Medulla oblongata (tissue), 1 donor: Measurements from ENCODE around the gene TFIP11.

ENCODE experiments used
- DNase-seq: peaks from one replicate; pipeline ENCODE4 v3.0.0-alpha.2; 2015; ENCODE audit errors: extremely low spot score

The TFIP11 gene

DNA sequence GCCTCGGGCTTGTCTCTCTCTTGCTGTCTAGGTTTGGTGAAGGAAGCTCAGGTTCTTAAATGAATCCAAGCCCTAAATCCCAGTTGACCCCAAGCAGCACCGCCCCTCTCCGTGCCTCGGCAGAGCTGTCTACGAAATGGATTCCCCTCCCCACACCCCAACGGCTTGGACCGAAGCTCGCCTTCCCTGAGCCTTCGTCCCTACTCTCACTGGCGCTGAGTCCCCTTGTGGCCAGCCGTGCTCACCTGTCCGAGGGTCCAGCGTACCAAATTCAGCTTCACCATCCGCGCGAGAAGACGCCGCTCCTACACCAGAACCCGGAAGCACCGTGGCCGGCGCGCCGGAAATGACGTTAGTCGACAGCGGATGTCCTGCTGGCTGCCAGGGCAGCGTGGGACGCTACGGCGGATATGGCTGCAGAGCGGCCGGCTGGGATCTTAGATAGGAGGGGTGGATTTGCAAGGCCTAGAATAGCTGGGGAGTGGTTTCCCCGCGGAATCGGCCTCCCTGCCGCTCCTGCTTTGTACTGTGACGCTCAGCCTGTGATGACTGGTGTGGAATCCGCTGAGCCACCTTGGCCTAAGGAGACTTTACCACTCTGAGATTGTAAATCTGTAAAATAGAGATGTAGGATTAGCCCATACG is at the start of gene TFIP11:
TFIP11 (minus strand) TSS at position 325 of the 645 bp plus-strand sequence. CDS start 2,201 bp downstream, outside the sequence.
- peak; percentile 94 for DNase-seq

DNA sequence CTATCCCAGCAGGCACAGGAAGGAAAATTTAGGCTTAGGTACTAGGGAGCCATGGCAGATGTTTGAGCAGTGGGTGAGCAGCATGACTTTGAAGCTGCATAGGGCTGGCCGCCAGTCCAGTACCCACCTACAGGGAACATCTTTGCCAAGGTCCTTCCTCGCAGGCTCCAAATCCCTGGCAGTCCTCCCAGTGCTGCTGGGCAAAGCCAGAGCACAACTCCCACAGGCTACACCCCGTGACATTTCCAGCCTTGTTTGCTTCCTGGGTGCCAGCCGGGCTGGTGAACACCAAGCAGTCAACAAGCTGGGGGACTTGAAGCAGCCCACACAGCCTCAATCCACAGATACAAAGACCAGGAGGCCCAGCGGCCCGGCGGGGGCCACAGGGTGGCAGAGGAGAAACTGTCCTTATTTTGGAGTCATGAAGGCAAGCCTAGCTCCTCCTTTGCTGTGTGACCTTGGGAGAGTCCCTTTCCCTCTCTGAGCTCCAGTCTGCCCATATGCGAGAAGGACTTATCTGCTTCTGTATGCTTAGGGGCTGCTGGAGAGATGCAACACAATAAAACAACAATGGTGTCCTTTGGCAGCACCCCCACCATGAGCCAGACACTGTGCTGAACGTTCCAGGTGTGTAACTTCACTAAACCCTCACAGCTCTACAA is 49.6 kb upstream of the TFIP11 start:
- DNase-seq = peak; percentile 61

DNA sequence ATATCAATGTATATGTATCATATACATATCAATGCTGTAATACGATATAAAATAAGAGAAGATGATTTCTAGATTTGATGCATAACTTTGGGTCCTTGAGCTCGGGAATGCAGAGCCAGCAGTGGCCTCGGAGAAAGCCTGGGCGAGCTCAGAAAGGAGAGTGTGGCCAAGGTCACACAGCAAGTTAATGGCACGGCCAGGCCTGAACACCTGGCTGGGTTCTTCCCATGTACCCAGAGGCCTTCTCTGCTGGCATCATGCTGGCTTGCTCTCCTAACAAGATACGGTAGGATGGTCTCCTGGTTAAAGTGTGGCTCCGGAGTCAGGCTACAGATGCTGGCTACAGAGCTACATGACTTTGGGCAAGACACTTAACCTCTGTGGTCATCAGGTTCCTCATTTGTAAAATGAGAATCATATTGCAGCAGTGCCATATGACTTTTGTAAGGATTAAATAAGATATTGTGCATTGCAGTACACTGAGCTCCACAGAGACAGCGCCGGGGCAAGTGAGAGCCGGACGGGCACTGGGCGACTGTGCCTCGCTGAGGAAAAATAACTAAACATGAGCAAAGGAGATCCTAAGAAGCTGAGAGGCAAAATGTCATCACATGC is 47.8 kb upstream of the TFIP11 start:
- no peak for DNase-seq

DNA sequence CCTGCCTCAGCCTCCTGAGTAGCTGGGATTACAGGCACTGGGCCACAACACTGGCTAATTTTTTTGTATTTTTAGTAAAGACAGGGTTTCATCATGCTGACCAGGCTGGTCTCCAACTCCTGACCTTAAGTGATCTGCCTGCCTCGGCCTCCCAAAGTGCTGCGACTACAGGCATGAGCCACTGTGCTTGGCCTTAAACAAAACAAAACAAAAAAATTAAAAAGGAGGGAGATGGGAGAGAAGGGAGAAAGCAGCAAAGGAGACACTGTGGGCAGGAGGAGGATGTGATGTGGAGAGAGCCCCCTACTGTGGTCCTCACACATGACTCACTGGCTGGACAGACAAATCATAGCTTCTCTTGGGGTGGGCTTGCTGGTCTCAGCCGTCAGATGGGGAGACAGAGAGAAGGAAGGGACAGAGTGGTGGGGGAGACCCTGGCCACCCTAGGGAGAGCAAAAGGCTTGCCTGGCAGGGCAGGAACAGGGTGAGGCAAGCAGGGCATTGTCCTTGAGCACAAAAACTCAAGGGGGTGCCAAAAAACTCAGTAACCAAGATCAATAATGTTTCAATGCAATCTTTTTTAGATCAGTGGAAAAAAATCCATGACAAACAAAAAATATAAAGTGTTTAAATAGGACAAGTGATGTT is 46.1 kb upstream of the TFIP11 start:
- DNase-seq = no peak

DNA sequence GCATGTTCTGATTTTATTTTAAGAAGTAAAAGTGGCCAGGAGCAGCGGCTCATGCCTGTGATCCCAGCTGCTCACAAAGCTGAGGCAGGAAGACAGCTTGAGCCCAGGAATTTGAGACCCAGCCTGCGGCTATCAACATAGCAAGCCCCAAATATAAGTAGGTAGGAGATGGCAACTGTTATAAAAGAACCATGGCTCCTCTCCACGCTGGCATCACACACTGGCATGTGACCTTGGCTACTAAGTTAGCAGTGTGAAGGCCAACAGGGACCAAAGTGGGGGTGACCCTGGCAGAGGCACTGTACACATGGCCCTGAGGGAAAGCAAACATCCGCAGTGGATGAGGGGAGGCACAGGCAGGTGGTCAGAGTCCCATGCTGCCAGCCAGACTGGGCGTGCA is 44.6 kb upstream of the TFIP11 start:
- DNase-seq = no peak

DNA sequence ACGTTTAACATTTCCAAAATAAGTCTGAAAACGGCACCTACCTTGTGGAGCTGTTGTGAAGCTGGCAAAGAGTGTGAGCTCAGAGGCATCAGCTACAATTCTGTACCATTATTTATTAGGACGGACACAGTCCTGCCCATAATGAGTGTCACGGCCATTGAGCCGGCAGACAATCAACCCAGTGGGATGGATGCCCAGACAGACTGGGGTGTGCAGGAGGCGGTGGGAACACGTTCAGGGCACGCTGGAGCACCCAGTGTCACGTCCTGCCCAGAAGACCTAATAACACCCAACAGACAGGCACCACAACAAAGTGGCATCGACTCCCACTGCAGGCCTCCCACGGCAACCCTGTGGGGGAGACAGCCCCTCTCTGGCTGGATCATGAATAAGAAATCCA is 43.2 kb upstream of the TFIP11 start:
- no peak for DNase-seq

DNA sequence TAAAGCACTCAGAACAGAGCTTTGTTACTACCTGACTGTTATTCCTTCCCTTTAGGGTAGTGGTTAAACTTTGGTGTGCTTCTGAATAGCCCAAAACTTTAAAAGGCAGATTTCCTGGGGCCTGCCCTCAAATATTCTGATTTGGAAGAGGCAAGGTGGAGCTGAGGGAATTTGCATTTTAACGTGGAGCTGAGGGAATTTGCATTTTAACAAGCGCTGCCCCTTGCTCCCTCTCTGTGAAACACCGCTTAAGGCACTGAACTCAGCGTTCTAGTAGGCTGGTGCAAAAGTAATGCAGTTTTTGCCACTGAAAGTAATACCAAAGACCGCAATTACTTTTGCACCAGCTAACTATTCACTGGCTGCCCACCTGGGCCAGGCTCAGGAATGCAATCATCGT is 42.7 kb upstream of the TFIP11 start:
- DNase-seq = no peak

DNA sequence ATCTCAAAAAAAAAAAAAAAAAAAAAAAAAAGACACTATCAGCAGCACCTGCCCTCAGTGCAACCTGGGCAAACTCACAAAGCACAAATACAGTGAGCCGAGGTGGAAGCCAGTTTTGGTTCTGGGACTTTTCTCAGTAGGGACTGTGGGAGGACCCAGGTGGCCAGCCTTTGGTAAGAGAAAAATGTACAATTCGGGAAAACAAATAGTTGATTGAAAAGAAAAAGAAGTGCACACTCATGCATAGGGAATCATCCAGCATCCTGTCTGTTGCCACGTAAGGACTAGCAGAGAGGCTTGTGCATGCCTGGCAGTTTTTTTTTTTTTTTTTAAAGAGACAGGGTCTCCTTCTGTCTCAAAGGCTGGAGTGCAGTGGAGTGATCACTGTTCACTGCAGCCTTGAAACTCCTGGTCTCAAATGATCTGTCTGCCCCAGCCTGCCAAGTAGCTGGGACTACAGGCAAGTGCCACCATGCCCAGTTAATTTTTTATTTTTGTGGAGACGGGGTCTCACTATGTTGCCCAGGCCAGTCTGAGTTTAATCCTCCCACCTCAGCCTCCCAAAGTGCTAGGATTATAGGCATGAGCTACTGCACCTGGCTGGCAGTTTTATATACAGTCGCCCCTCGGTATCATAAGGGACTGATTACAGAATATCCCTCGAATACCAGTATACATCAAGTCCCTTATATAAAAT is 40.9 kb upstream of the TFIP11 start:
- DNase-seq = no peak

DNA sequence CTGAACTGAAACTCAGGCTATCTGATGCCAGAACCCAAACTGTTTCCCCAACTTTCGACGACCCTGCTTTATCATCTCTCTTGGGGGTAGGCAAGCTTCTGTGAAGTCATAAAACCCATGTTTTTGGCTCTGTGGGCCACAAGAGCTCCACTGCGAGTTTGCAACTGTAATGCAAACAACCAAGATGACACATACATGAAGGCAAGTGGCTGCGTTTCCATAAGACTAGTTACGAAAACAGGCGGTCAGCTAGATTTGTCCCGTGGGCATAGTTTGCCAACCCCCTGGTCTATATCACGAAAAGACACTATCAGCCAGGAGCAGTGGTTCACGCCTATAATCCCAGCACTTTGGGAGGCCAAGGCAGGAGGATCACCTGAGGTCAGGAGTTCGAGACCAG is 40.2 kb upstream of the TFIP11 start:
- DNase-seq = no peak

DNA sequence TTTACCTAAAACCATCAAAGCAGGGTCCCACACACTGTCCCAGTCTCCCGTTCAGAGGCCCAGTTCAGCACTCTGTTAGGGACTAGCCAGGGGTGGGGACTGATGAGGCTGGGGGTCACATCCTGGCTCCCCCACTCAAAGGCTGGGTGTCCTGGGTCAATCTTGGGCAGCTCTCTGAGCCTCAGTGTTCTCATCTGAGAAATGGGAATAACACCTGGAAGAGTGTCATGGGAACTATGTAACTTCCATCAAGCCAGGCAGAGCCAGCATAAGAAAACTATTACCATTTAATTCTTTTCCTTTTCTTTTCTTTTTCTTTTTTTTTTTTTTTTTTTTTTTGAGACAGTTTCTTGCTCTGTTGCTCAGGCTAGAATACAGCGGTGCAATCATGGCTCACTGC is 39.3 kb upstream of the TFIP11 start:
- no peak for DNase-seq

DNA sequence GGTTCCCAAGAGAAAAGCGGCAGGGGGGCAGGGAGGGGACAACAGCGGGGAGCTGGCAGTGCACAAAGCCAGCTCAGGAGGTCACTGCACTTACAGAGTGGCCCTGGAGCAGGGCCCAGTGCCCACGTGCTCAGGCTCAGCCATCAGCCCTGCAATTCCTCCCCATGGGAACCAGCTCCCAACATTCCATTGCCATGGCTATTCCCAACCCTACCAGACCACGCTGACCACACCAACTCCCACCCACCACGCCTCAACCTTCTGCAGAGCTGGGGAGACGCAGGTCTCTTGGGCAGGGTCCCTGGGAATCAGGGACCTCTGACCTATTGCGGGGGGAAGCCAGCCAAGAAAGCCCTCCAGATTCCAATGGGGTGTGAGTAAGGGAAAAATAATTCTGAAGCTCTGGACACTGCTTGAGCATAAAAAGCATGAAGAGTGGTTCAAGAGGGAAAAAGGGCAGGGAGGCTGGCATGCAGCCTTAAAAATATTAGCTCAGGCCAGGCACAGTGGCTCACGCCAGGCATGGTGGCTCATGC is 38.3 kb upstream of the TFIP11 start:
- peak; percentile 69 for DNase-seq

DNA sequence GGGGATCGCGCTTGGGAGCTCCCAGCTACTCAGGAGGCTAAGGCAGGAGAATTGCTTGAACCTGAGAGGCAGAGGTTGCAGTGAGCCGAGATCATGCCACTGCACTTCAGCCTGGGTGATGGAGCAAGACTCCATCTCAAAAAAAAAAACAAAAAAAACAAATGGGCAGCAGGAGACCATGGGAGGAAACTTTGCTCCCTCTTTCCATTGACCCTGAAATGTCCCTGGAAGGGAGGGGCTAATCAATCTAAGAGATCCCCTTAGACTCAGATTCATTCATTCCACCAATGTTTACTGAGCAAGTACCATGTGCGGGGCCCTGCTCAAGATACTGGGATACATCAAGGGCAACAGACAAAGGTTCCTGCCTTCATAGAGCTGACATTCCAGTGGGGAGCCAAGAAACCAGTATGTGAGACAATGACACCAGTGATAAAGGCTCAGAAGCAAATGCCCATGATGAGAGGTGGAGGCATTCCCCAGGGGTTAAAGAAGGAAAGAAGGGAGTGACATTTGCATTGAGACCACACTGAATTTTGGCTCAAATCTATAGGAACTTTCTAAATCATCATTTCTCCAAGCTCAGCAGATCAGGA is 37.7 kb upstream of the TFIP11 start:
- no peak for DNase-seq

DNA sequence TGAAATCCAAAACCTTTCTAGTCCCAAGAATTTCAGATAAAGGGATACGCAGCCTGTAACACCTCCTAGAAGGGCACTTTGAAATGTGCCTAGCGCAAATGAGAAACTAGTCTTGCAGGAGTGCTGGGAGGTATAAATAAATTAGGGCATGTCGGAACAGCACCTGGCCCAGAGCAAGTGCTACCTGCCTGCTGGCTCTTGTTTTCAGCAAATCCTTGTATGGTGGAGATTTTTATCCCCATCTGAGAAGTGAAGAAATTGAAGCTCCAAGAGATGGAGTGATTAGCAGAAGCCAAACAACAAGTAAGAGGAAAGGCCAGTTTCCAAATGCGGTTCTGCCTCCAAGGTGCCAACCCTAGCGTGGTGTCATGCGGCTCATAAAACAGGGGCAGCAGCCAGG is 36.7 kb upstream of the TFIP11 start:
- DNase-seq = no peak

DNA sequence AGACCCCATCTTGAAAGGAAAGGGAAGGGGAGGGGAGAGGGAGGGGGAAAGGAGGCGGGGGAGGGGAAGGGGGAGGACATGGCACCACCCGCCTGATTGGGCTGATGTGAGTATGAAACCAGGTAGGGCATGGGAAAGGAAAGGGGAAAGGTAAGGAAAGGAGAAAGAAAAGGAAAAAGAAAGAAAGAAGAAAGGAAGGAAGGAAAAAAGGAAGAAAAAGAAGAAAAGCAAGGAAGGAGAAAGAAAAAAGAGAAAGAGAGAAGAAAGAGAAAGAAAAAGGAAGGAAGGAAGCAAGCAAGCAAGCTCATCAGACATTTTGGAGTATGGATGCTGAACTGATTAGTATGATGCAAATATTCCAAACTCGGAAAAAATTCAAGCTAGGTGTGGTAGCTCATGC is 36.0 kb upstream of the TFIP11 start:
- no peak for DNase-seq

DNA sequence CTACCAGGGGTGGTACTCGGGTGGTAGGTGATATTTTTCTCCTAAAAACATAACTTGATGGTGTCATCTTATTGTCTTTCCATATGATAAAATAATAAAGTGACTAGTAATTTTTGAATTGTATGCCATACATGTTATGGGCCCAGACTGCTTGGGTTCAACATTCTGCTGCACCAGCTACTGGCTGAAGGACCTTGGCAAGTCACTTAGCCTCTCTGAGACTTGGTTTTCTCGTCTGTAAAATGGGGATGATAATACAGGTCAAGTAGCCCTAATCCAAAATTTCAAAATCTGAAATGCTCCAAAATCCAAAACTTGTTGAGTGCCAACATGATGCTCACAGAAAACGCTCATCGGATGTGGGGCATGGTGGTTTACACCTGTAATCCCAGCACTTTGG is 35.6 kb upstream of the TFIP11 start:
- no peak for DNase-seq

DNA sequence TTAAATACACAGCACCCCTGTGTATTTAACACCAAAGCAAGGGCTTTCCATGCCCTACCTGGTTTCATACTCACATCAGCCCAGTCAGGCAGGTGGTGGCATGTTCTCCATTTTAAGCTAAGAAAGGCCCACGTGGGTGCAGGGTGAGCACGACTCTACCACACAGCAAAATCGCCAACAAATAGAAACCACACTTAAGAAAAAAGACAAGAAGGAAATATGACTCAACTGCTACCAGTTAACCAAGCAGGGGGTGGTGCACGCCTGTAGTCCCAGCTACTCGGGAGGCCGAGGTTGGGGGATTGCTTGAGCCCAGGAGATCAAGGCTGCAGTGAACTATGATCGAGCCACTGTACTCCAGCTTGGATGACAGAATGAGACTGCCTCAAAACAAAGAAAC is 35.2 kb upstream of the TFIP11 start:
- DNase-seq = no peak

DNA sequence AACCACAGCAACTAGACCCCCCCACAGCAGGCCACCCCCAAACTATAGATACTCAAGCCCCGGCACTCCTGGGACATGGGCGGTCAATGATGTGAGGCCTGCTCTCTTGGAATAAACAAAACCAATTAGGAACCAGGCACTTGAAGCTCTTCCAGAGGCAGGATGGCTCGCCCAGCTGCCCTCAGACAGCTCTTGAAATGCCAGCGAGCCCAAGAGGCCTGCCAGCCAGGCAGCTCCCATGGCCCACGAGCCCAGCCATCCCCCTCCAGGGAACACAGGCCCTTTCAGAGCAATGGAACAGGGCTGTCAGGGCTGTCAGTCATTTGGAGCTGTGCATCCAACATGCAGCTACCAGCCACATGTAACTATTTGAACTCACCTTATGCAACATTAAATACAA is 34.0 kb upstream of the TFIP11 start:
- peak; percentile 25 for DNase-seq

DNA sequence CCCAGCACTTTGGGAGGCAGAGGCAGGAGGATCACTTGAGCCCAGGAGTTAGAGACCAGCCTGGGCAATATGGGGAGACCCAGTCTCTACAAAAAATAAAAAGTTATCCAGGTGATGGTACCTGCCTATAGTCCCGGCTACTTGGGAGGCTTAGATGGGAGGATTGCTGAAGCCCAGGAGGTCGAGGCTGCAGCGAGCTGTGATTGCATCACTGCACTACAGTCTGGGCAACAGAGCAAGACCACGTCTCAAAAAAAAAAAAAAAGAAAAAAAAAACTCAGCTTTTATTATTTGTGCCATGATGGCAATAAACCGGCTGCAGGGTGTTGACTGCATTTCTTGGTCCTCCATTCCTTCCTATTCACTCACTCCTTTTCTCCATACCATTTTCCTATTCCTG is 33.6 kb upstream of the TFIP11 start:
- DNase-seq = no peak

DNA sequence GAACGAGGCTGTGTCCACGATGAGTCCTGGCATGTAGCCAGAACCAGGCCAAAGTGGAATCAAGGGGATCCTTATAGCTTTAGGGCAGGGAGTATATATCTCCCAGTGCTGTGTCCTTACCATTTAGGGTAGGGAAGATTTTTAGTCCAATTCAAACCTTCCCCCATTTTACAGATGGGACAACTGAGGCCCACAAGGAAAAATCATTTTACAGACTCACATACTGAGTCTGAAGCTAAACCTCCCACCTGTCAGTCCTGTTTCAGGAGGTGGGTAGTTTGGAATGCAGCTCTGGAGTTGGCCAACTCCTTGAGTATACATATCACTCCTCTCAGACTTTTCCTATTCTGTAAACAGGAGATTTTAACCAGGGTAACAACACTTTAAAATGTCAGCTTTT is 33.1 kb upstream of the TFIP11 start:
- no peak for DNase-seq

DNA sequence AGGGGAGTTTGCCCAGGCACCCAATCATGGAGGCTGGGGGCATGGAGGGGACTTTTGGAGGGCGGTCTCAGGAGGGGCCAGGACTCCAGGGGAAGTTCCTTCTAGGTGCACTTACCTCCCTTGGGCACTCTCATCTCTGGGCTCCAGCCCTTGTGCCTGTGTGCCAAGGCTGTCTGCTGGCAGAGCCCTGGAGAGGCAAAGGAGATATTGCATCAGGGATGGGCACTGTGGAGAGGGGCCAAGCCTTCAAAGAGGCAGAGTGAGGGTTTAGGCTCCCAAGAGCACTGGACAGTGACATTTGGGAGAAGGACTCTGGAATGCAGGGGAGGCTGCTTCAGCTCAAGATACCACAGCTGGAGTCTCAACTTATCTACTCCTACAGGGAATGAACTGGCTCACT is 32.2 kb upstream of the TFIP11 start:
- DNase-seq = no peak

DNA sequence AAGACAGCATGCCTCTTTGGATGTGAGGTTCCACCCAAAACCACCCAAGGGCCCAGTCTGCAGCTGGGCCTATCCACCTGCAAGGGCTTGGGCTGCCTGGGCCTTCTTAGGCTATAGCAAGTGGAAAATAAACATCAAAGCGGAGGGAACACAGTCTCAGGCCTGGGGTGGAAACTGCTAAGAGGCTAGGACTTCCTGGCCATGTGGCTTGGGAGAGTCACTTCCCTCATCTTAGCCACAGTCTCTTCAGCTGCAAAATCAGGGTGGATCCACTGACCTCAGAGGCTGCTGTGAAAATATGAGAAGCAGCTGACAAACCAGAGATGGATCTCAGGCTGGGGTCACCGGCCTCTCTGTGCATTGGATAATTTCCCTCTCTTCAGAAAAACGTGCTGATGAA is 30.6 kb upstream of the TFIP11 start:
- DNase-seq = peak; percentile 45
